DND-41 (cell line): ENCODE measurements around the gene LCN12.

Experiments
- ATAC-seq: fragments of 200-7000 bp; cut with Tn5 transposase; 3 replicates; pipeline ENCODE4 v1.9.1; 2021; ENCODE audit warnings: low read depth; ENCODE audit not compliant: insufficient read depth
- DNase-seq: peaks from one replicate; pipeline ENCODE4 v3.0.0-alpha.2; 2020
- H2AFZ ChIP-seq: 2 replicates; pipeline ENCODE4 v1.6.0; 2012; ENCODE audit warnings: low read depth, low read length
- H3K27ac ChIP-seq: 2 replicates; pipeline ENCODE4 v1.5.1; 2012; ENCODE audit warnings: low read length, inconsistent platforms
- H3K27me3 ChIP-seq: fragments of 200-600 bp; sonication (generic); 2 replicates; pipeline ENCODE4 v1.6.0; 2012; ENCODE audit warnings: low read length, mild to moderate bottlenecking, inconsistent platforms; ENCODE audit not compliant: insufficient read depth, poor library complexity
- H3K36me3 ChIP-seq: 2 replicates; pipeline ENCODE4 v1.5.1; 2012; ENCODE audit warnings: low read length, inconsistent platforms; ENCODE audit not compliant: insufficient read depth
- H3K4me1 ChIP-seq: 2 replicates; pipeline ENCODE4 v1.5.1; 2012; ENCODE audit warnings: mild to moderate bottlenecking, low read length; ENCODE audit not compliant: insufficient read depth
- H3K4me2 ChIP-seq: 2 replicates; pipeline ENCODE4 v1.6.0; 2012; ENCODE audit warnings: mild to moderate bottlenecking, moderate library complexity, low read length, inconsistent platforms; ENCODE audit not compliant: insufficient read depth
- H3K4me3 ChIP-seq, 2 experiments: fragments of 200-600 bp in 1 of 2; shearing (Covaris generic) in 1 of 2; 2 replicates each; pipeline ENCODE4 v1.5.1; 2012 to 2016; ENCODE audit warnings: inconsistent platforms in 2 of 2, low read length in 2 of 2, mild to moderate bottlenecking in 2 of 2, low read depth in 1 of 2, moderate library complexity in 1 of 2
- H3K79me2 ChIP-seq: 2 replicates; pipeline ENCODE4 v1.6.0; 2012; ENCODE audit warnings: low read length, inconsistent platforms; ENCODE audit not compliant: insufficient read depth
- H3K9ac ChIP-seq: 2 replicates; pipeline ENCODE4 v1.6.0; 2012; ENCODE audit warnings: low read depth, mild to moderate bottlenecking, inconsistent platforms, low read length, moderate library complexity
- H3K9me3 ChIP-seq: 2 replicates; pipeline ENCODE4 v1.5.1; 2012; ENCODE audit warnings: low read length, moderate library complexity, mild to moderate bottlenecking, inconsistent platforms; ENCODE audit not compliant: insufficient read depth, severe bottlenecking
- H4K20me1 ChIP-seq: 2 replicates; pipeline ENCODE4 v1.6.0; 2012; ENCODE audit warnings: low read length; ENCODE audit not compliant: insufficient read depth
- CTCF ChIP-seq: IDR thresholded peaks from 2 replicates; pipeline ENCODE4 v1.5.1; 2012; ENCODE audit warnings: borderline replicate concordance, low read length, moderate library complexity, mild to moderate bottlenecking; ENCODE audit not compliant: poor library complexity, severe bottlenecking; ENCODE audit errors: extremely low read depth
- EZH2 ChIP-seq: IDR thresholded peaks from 3 replicates; pipeline ENCODE4 v1.6.1; 2012; ENCODE audit warnings: borderline replicate concordance, low read depth, mild to moderate bottlenecking, moderate library complexity, low read length, inconsistent platforms; ENCODE audit not compliant: severe bottlenecking

LCN12 gene

GRCh38 chr9:136995362-136995761 lies 43.3 kb downstream of the LCN12 start:
- H2AFZ ChIP-seq, result no peak overlapping the region
- H3K4me1 ChIP-seq, result peaks cover 16% of the 10 kb centered on the region
- no peak for DNase-seq
- TF ChIP-seq EZH2 (no peak), CTCF (no peak)
- peaks cover 2% of the 10 kb centered on the region for H3K27me3 ChIP-seq
- no peak overlapping the region for H3K4me3 ChIP-seq
- peaks cover 16% of the 10 kb centered on the region for H3K79me2 ChIP-seq
- no peak for ATAC-seq
- no peak overlapping the region for H3K9ac ChIP-seq
- no peak overlapping the region for H3K4me2 ChIP-seq
- peaks cover 26% of the 10 kb centered on the region for H4K20me1 ChIP-seq
- no peak overlapping the region for H3K27ac ChIP-seq
- no peaks in the 10 kb centered on the region for H3K9me3 ChIP-seq
- H3K36me3 ChIP-seq, result peaks cover 12% of the 10 kb centered on the region

GRCh38 chr9:136995772-136996311 lies 43.8 kb downstream of the LCN12 start:
- no peak overlapping the region for H2AFZ ChIP-seq
- no peak overlapping the region for H3K27ac ChIP-seq
- H3K4me2 ChIP-seq, result no peak overlapping the region

GRCh38 chr9:136996361-136997292 lies 44.6 kb downstream of the LCN12 start, which contains the start of gene CLIC3:
Gene CLIC3, minus strand, starts transcription at chr9:136996568. Its CDS starts 25 bp downstream, at chr9:136996543.
- no peak within 1 kb of the TSS for H2AFZ ChIP-seq
- peaks cover 16% of the 10 kb centered on the region for H3K4me1 ChIP-seq
- H4K20me1 ChIP-seq, result peaks cover 26% of the 10 kb centered on the region
- TF ChIP-seq EZH2 (no peak), CTCF (no peak)
- peaks cover 12% of the 10 kb centered on the region for H3K36me3 ChIP-seq
- H3K9ac ChIP-seq, result no peak within 1 kb of the TSS; the same call in 1 of the 2 replicates
- DNase-seq (peak; percentile 66), ATAC-seq (peak; percentile 54)
- H3K9me3 ChIP-seq, result no peaks in the 10 kb centered on the region
- H3K4me2 ChIP-seq, result no peak within 1 kb of the TSS
- H3K4me3 ChIP-seq, result no peak within 1 kb of the TSS
- H3K27ac ChIP-seq, result no peak within 1 kb of the TSS
- H3K27me3 ChIP-seq, result no peaks in the 10 kb centered on the region
- peaks cover 16% of the 10 kb centered on the region for H3K79me2 ChIP-seq

More at GRCh38 chr9:136995772-136996311, 43.8 kb downstream of the LCN12 start:
- H3K4me1 ChIP-seq, result peaks cover 16% of the 10 kb centered on the region
- peaks cover 16% of the 10 kb centered on the region for H3K79me2 ChIP-seq
- DNase-seq (no peak), ATAC-seq (no peak)
- H3K27me3 ChIP-seq, result peaks cover 2% of the 10 kb centered on the region
- H4K20me1 ChIP-seq, result peaks cover 26% of the 10 kb centered on the region
- peaks cover 12% of the 10 kb centered on the region for H3K36me3 ChIP-seq
- TF ChIP-seq EZH2, result no peak
- no peak for TF ChIP-seq CTCF
- no peak overlapping the region for H3K9ac ChIP-seq
- H3K4me3 ChIP-seq, result no peak overlapping the region
- H3K9me3 ChIP-seq, result no peaks in the 10 kb centered on the region
